Muscle of back (tissue), 11 donors: ENCODE measurements around the gene STOML1. TPM values are rescaled to one million over a fixed set of nuclear protein-coding genes. Genes with fewer than 3 reads are reported as not detected.

Experiments used
- DNase-seq, 3 donors: peaks; one replicate each; pipeline versions ENCODE4 v3.0.0 to v3.0.0-alpha.2; 2013
- polyA plus RNA-seq, 10 donors: library from polyadenylated mRNA; unstranded; fragments of 120-200 nt; gene quantifications; one replicate each; pipeline ENCODE4 v1.2.1, GENCODE V29; 2013; ENCODE audit not compliant: insufficient read length in 10 of 10

Gene STOML1
- polyA plus RNA-seq, 10 donors: 19.1 to 34.5 (median 30.0) TPM

- no peak for DNase-seq
Measured at GRCh38 chr15:73932381-73933191, 59.5 kb downstream of the STOML1 start.

- DNase-seq: no peak
Measured at GRCh38 chr15:73931441-73931840, 60.7 kb downstream of the STOML1 start.

GRCh38 chr15:73930790-73931281 lies 61.3 kb downstream of the STOML1 start:
- peak in 1 of 3 donors; percentile 52 for DNase-seq

GRCh38 chr15:73930371-73930770 lies 61.7 kb downstream of the STOML1 start:
- peak in 2 of 3 donors; percentile 54 to 71 for DNase-seq

GRCh38 chr15:73928971-73929627 lies 63.0 kb downstream of the STOML1 start:
- DNase-seq: no peak

Other genes starting within 250 kb of the STOML1 start
- 10 to 100 TPM in 1 of 10 donors, 1 to 10 TPM in 9; 3.3 to 11.3 (median 5.4) TPM for gene INSYN1, start 238.9 kb downstream of the STOML1 start, polyA plus RNA-seq
- not detected for gene TBC1D21, start 118.7 kb downstream of the STOML1 start, polyA plus RNA-seq
- 10 to 100 TPM; 26.3 to 57.9 (median 34.6) TPM for gene LOXL1, start 65.8 kb downstream of the STOML1 start, polyA plus RNA-seq
- gene PML, start 2.4 kb upstream of the STOML1 start, polyA plus RNA-seq: 10 to 100 TPM; 22.6 to 36.4 (median 28.7) TPM
- under 1 TPM in 8 of 10 donors, not detected in 2; 0.08 to 0.46 (median 0.15) TPM for gene GOLGA6A, start 90.3 kb upstream of the STOML1 start, polyA plus RNA-seq
- 1 to 10 TPM; 2.3 to 6.8 (median 4.4) TPM for gene ISLR2, start 138.3 kb upstream of the STOML1 start, polyA plus RNA-seq
- 100 to 1,000 TPM; 131 to 259 (median 181) TPM for gene ISLR, start 181.4 kb upstream of the STOML1 start, polyA plus RNA-seq
- gene STRA6, start 210.5 kb upstream of the STOML1 start, polyA plus RNA-seq: 1 to 10 TPM in 6 of 10 donors, under 1 TPM in 4; 0.58 to 1.9 (median 1.3) TPM
- under 1 TPM in 3 of 10 donors, not detected in 7; 0.05 to 0.31 (median 0.19) TPM for gene CCDC33, start 244.0 kb upstream of the STOML1 start, polyA plus RNA-seq